IPS-11a (cell line): ENCODE results near the gene TRAM2.

Experiments used
- H3K4me3 ChIP-seq: one replicate; pipeline ENCODE4 v1.5.1; 2013; ENCODE audit warnings: low read depth, low read length, control low read depth

TRAM2 gene

DNA sequence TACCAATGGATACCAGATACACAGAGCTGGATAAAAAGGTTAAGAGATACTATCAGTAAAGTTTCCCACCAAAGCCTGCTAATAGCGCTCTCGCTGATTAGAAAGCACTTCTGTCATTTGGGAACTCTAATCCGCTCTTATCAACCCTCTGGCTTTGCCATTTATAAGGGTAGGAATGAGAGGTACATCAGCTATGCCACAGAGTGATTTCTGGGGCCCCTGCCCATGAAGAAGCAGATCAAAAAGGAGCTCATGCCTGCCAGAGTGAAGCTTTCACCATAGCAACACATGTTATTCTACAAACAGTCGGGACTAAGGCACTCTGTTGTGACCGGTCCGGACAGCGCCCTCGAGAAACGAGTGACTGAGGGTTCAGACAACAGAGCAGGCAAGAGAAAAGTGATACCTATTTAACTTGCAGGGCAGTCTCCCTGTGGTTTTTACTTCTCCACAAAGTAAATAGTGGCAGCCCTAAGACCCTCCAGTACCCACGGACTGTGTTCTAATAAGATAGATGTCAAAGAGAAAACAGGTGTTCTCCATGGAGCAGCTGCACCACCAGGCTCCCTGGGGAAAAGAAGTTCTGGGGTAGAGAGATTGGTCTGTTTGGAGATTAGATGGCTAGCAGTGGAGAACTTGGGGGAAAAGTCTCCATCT lies 5.6 kb downstream of the TRAM2 start:
- H3K4me3 ChIP-seq, result no peak overlapping the region

DNA sequence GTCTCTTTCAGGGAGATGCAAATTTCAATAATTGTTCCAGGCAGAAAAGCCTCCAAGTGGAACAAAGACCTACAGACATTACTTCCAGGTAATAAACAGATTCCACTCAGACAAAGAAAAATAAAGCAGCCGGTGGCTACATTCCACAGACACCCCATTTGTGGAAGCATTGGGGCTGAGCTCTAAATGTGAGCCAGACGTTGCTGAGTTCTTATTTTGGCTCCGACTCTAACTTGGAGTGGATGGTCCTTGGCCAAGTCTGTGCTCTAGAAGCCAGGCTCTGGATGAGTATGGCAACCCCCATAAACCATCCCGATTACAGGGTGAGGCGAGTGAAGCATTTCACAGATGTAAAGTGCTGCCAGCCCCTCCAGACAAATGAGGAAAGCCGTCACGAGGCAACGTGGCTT lies 6.6 kb downstream of the TRAM2 start:
- H3K4me3 ChIP-seq, result no peak overlapping the region

DNA sequence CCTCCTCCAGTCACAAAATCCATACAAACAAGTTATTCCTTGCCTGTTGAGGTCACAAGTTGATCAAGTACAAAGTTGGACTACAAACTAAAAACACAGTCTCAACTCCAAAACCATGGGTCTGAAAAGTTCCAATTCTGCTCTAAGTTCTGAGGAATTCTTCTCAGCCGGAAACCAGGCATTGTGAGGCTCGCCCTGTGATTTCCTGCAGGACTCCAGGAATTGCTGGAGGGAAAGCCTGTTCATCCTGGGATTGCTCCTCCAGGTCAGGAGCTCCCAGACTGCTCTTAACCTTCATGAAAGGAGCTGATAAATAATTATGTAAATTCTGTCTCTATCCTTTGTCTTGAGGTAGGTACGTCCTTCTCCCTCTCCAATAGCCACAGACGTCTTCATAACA lies 8.5 kb downstream of the TRAM2 start:
- H3K4me3 ChIP-seq, result no peak overlapping the region

DNA sequence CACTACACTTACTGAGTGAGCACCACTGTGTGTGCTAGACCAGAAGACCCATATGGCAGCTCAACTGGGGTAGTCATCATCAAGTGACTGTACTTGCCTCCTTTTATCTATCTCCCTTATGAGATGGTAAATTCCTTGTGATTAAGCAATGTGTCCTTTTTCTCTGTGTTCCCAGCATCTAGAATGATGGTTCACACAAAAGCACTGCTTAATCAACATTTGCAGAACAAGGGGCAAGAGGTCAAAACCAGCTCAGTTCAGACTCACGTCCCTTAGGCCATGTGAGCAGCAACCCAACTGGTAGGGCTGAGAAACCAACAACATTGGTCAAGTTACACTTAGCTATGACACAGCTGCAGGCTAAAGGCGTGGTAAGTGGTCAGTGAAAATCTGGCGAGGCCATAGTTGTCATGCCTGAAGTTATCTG lies 10.0 kb downstream of the TRAM2 start:
- no peak overlapping the region for H3K4me3 ChIP-seq

DNA sequence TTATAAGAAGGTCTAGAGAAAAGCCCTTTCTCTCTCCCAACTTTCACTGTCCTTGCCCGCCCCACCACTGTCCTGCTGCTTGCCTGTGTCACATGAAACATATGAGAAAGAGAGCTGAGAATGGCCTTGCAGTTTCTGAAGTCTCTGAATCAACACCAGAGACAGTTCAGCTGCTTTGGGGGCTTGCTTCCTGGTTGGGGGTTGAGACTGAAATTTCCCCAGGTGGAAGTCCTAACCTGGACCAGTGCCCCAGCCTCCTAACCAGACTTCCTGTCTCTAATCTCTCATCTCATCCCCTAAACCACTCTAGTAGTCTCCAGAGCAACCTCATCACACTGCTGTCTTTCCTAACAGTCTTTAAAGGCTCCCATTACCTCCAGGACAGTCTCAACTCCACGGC lies 10.7 kb downstream of the TRAM2 start:
- no peak overlapping the region for H3K4me3 ChIP-seq

DNA sequence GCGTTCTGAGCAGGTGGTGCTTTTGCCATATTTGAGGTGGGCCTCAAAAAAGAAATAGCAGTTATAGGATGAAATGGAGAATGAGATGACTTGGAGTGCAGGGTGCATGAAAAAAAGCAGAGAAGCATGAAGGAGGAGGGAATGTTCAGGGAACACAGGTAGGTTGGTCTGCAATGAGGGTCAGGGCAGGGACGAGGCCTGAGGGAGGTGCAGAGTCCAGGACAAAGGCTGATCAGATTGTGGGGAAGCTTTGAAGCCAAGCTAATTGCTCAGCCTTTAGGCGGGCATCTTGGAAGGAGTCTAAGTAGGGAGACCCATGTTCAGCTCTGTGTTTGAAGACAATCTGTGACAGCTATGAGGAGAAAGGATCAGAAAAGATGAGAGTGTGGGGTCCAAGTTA lies 12.0 kb downstream of the TRAM2 start:
- no peak overlapping the region for H3K4me3 ChIP-seq

DNA sequence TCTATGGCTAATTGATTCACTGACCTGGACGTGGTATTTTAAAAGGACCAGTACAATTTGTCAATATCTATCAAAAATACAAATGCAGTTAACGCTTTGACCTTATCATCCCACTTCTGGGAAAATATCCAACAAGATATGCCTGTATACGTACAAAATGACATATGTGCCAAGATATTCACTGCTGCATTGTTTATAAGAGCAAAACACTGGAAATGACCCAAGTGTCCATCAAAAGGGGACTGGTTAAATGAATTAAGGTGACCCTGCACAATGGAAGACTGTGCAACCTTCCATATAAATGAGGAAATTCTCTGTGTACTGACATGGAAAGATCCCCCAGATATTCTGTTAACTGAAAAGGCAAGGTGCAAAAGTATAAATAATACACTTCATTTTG lies 13.9 kb downstream of the TRAM2 start:
- no peak overlapping the region for H3K4me3 ChIP-seq

GRCh38 chr6:52560462-52560861 lies 16.4 kb downstream of the TRAM2 start:
- no peak overlapping the region for H3K4me3 ChIP-seq

DNA sequence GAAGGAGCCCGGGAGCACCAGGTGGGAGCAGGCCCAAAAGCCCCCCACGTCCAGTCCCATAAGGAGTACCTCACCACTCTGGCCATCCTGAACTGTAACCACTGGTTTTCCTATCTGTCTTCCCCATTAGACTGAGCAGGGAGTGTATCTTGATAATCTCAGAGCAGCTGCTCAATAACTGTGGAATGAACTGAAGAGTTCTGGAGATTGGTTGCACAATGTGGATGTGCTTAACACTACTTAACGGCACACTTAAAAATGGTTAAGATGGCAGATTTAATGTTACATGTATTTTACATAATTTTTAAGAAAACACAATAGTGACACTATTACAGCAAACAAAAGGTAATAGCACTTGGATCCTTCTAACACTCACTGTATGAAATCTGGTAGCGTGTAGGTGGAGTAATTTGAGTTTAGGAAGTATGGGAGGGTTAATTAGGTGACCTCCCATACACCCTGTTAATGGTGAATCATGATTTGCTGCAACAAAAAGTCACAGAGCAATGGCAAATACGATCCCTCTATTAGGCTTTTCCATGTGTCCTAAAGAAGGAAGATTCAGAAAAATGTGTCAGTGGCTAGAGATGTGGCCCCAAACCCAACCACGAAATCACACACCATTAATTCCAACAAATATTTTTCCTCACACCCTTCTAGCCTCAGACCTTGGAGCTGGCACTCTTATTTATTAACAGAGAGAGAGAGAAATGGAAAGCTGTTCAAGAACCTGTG lies 18.4 kb downstream of the TRAM2 start:
- no peak overlapping the region for H3K4me3 ChIP-seq

GRCh38 chr6:52557389-52558265 lies 19.2 kb downstream of the TRAM2 start:
- H3K4me3 ChIP-seq, result no peak overlapping the region

GRCh38 chr6:52555518-52556233 lies 21.2 kb downstream of the TRAM2 start:
- H3K4me3 ChIP-seq, result no peak overlapping the region

DNA sequence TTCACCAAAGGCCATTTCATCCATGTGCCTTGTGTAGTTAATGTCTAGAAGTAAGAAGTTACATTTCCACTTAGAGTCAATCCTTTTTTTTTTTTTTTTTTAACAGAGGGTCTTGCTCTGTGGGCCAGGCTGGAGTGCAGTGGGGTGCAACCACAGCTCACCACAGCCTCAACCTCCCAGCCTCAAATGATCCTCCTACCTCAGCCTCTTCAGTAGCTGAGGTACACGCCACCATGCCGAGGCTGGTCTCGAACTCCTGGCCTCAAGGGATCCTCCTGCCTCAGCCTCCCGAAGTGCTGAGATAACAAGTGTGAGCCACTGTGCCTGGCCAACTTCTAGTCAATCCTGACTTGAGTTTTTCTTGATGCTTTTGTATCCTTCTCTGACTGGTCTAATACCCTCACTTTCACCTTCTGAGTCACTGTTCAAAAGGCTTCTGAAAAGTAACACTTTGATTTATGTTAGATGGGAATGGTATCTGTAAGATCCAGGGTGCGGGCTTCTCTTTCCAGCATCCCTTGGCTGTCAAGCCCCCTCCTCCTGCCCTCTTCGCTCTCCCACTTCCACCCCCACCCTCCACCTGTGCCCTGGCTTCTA lies 22.1 kb downstream of the TRAM2 start:
- no peak overlapping the region for H3K4me3 ChIP-seq

- no peak overlapping the region for H3K4me3 ChIP-seq
Measured at GRCh38 chr6:52553719-52554118, 23.1 kb downstream of the TRAM2 start.

DNA sequence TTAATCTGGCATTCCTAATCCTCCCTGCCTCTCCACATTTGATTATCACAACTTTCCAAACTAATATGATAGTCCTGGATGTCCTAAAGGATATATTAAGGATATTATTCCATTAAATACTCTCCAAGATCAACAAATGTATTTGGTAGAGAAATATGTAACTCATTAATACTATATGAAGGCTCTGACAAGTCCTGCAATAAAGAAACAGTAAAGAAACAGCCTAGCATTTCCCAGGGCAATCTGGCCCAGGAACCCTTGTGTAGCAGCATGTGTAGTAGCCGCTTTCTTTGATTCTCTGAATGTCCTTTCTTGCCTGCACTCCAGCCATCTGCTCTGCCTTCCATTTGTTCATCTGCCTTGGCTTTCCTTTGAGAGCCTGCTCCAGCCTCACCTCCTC lies 23.7 kb downstream of the TRAM2 start:
- no peak overlapping the region for H3K4me3 ChIP-seq

DNA sequence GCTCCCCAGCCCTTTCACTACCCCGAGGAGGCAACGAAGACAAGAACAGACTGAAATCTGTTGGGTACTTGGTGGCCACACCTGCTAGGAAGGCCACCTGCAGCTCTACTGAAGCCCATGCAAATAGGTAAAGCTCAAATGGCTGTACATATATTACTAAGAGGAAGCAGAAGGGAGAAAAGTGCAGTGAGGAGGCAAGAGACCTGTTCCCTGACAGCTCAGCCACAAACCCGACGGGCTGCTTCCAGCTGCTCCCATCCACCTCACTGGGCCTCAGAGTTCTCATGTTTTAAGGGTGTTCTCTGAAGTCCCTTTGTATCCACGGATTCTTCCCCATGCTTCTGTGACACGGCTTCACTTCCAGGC lies 24.6 kb downstream of the TRAM2 start:
- H3K4me3 ChIP-seq, result no peak overlapping the region

DNA sequence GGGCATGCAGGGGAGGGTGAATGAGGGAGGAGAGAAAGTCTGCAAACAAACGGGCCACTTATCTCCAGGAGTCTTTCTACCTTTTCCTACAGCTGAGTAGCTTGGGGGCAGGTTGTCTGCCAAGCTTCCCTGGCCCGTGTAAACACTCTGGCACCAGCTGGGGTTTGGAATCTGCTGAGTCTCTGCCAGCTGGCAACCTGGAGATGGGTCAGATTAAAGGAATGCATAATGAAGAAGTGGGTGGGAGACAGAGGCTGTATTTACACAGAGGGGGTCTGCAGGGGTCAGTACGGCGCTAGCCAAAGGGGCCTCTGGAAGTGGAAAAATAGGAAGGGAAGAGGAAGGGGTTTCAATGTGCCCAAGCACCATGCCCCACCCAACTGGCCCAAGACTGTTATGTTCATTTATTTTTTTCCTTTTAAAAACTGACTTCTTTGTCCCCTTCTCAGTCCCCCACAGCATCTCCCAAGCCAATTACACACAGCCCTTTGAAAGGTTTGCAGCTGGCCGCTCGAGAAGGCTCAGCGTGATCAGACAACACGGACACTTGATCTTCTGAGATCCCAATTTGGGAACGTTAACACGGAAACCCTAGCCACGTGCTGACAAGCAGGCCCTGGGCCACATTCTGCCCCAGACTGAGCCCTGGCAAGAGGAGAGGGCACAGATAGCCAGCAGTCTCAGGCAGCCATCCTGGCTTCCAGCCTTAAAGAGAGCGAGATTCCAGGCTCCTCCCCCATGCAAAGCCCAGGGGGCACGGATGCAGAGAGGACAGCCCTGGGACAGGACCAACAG lies 25.2 kb downstream of the TRAM2 start:
- H3K4me3 ChIP-seq, result no peak overlapping the region

DNA sequence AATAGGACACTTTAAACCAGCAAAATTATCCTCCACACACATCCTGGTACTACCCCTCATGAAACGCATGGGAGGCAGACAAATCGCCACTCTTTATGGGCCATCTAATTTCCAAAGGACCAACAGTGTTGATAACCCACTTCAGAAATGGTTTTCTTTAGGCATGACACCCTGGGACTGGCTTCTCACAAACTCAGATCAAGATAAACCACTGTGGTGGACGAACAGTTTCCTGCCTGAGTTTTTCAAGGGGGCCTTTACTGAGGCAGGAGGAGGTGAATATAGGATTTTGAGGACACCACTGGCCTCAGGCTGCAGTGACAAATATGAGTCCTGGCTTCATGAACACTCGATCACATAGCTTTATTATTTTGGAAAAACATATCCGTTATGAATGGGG lies 26.0 kb downstream of the TRAM2 start:
- no peak overlapping the region for H3K4me3 ChIP-seq

- H3K4me3 ChIP-seq, result no peak overlapping the region
Measured at GRCh38 chr6:52550014-52550575, 26.8 kb downstream of the TRAM2 start.

DNA sequence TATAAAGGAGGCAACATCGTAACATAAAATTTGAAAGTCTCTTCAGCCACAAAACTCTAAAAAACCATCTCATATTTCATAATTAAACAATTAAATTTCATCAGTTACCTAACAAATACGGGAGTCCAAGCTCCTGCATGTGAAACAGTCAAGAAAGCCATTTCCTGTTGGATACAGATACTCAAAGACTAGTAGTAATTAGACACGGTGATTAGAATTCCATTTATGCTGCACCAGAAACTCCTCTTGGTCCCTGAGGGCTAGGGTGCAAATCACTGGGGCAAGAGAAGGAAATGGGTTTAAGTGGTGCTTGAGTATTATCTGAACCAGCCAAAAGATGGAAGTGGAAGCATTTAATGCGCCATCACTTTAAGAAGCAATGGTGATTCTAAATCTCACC lies 27.4 kb downstream of the TRAM2 start:
- H3K4me3 ChIP-seq, result no peak overlapping the region

GRCh38 chr6:52548999-52549398 lies 27.9 kb downstream of the TRAM2 start:
- H3K4me3 ChIP-seq, result no peak overlapping the region
